ENCODE measurements around the gene ALDH2.
"Not testable (repeated sequence)": the region's sequence is repeated elsewhere in the genome, so short reads cannot be mapped to it uniquely, and the experiment has no call there.

ALDH2 gene

GRCh38 chr12:111828338-111828979, 61.7 kb downstream of the ALDH2 start:
- no peak for DNase-seq

- DNase-seq = not testable (repeated sequence)
Observed at GRCh38 chr12:111829635-111830034, 62.9 kb downstream of the ALDH2 start.

- not testable (repeated sequence) for DNase-seq
Observed at GRCh38 chr12:111834740-111835386, 68.1 kb downstream of the ALDH2 start.

- DNase-seq = not testable (repeated sequence)
Observed at GRCh38 chr12:111835531-111836181, 68.9 kb downstream of the ALDH2 start.

- DNase-seq = no peak
Observed at GRCh38 chr12:111838353-111838752, 71.6 kb downstream of the ALDH2 start.

GRCh38 chr12:111840807-111841206, 74.1 kb downstream of the ALDH2 start:
- DNase-seq = no peak

- DNase-seq = no peak
Observed at GRCh38 chr12:111841236-111841749, 74.6 kb downstream of the ALDH2 start.

GRCh38 chr12:111841750-111842555, 75.2 kb downstream of the ALDH2 start, which contains the start of gene MAPKAPK5:
Gene MAPKAPK5 (plus strand): TSS chr12:111842228. CDS start chr12:111842734, 506 bp downstream.
- DNase-seq = peak; percentile 94

GRCh38 chr12:111842556-111843396, 76.0 kb downstream of the ALDH2 start:
- peak; percentile 21 for DNase-seq

- DNase-seq = peak; percentile 13
Observed at GRCh38 chr12:111846016-111846415, 79.3 kb downstream of the ALDH2 start.

GRCh38 chr12:111850526-111850925, 83.8 kb downstream of the ALDH2 start:
- DNase-seq = no peak

- no peak for DNase-seq
Observed at GRCh38 chr12:111858186-111858585, 91.5 kb downstream of the ALDH2 start.

GRCh38 chr12:111858778-111859177, 92.0 kb downstream of the ALDH2 start:
- DNase-seq = no peak

- DNase-seq = no peak
Observed at GRCh38 chr12:111864913-111865312, 98.2 kb downstream of the ALDH2 start.

Data from EL (cell line).